GM19099 (cell line): Measurements from ENCODE around the gene ASPG.

Experiments used
- POLR2A ChIP-seq: IDR thresholded peaks from 3 replicates; pipeline ENCODE4 v1.6.1; 2011; ENCODE audit warnings: low read depth; ENCODE audit not compliant: insufficient read length; ENCODE audit errors: extremely low read depth

Gene ASPG

GRCh38 chr14:104121142-104121541 lies 35.6 kb downstream of the ASPG start:
- no peak for TF ChIP-seq POLR2A

- no peak for TF ChIP-seq POLR2A
These were observed 38.4 kb downstream of the ASPG start for GRCh38 chr14:104123879-104124278.

GRCh38 chr14:104125011-104125410 lies 39.5 kb downstream of the ASPG start:
- no peak for TF ChIP-seq POLR2A

GRCh38 chr14:104126753-104127152 lies 41.3 kb downstream of the ASPG start:
- TF ChIP-seq POLR2A = no peak

GRCh38 chr14:104128981-104129380 lies 43.5 kb downstream of the ASPG start:
- TF ChIP-seq POLR2A = no peak

GRCh38 chr14:104129556-104129955 lies 44.1 kb downstream of the ASPG start:
- no peak for TF ChIP-seq POLR2A

- no peak for TF ChIP-seq POLR2A
These were observed 45.6 kb downstream of the ASPG start for GRCh38 chr14:104130974-104131651.

- TF ChIP-seq POLR2A = no peak
These were observed 46.6 kb downstream of the ASPG start for GRCh38 chr14:104131968-104132732.

- no peak for TF ChIP-seq POLR2A
These were observed 47.5 kb downstream of the ASPG start for GRCh38 chr14:104132981-104133380.

- TF ChIP-seq POLR2A = no peak
These were observed 48.0 kb downstream of the ASPG start for GRCh38 chr14:104133496-104133895.

- no peak for TF ChIP-seq POLR2A
These were observed 48.8 kb downstream of the ASPG start for GRCh38 chr14:104134061-104134965.

GRCh38 chr14:104135121-104135903 lies 49.8 kb downstream of the ASPG start:
- TF ChIP-seq POLR2A = no peak

GRCh38 chr14:104135904-104136471 lies 50.5 kb downstream of the ASPG start:
- TF ChIP-seq POLR2A = no peak
